ENCODE measurements around the gene GALM.

DNA sequence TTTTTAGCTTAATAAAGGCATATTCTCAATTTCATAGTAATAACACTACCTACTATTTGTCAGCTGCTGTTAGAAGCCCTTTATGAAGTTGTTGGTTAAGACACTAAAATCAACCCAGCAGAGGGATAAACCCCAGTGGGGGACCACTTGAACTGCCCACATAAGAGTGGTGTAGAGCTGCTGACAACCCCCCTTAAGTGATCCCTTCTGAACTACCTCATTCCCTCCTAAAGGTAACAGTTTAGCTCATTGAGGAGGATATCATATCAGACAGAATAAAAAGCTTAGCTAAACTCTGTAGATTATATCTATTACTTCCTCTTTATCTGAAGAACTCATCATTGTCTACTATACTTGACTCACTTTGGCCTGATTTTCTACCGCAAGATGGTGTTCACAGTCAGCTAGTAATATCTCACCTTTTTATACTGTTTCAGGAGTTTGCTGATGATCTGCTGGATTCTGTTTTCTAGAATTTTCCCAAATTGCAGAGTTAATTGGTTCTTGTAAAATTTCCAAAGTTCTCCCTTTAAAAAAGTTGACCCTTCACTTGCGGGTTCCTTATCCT lies 16.2 kb downstream of the GALM start:
- TF ChIP-seq TAF1 (IDR thresholded peaks at IDR 0.05; ENCODE audit: low read depth, low read length): no peak
- TF ChIP-seq, protein P1, sequence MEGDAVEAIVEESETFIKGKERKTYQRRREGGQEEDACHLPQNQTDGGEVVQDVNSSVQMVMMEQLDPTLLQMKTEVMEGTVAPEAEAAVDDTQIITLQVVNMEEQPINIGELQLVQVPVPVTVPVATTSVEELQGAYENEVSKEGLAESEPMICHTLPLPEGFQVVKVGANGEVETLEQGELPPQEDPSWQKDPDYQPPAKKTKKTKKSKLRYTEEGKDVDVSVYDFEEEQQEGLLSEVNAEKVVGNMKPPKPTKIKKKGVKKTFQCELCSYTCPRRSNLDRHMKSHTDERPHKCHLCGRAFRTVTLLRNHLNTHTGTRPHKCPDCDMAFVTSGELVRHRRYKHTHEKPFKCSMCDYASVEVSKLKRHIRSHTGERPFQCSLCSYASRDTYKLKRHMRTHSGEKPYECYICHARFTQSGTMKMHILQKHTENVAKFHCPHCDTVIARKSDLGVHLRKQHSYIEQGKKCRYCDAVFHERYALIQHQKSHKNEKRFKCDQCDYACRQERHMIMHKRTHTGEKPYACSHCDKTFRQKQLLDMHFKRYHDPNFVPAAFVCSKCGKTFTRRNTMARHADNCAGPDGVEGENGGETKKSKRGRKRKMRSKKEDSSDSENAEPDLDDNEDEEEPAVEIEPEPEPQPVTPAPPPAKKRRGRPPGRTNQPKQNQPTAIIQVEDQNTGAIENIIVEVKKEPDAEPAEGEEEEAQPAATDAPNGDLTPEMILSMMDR (IDR thresholded peaks at IDR 0.05; ENCODE audit: control extremely low read depth in 1 of 3, insufficient read depth in 1 of 3, low read depth in 1 of 3, low read length in 3 of 3): no peak
- TF ChIP-seq CEBPB (IDR thresholded peaks at IDR 0.05; ENCODE audit: low read depth, low read length): no peak
- TF ChIP-seq RXRA (IDR thresholded peaks at IDR 0.05; ENCODE audit: insufficient read depth, low read depth, low read length): no peak
- TF ChIP-seq RAD21 (IDR thresholded peaks at IDR 0.05 in 1 of 2, conservative IDR thresholded peaks at IDR 0.05 in 1 of 2; ENCODE audit: low read depth in 2 of 2, low read length in 2 of 2): no peak
- no peak for TF ChIP-seq SIX5 (IDR thresholded peaks at IDR 0.05; ENCODE audit: low read depth, low read length)
- no peak for TF ChIP-seq EP300 (IDR thresholded peaks at IDR 0.05; ENCODE audit: borderline replicate concordance in 1 of 2, low read depth in 2 of 2, low read length in 2 of 2)
- no peak for TF ChIP-seq POLR2A (IDR thresholded peaks at IDR 0.05; ENCODE audit: control extremely low read depth in 1 of 2, low read depth in 2 of 2, low read length in 2 of 2)
- TF ChIP-seq EZH2 (IDR thresholded peaks at IDR 0.05; ENCODE audit: low read depth, low read length, severe bottlenecking): no peak
- TF ChIP-seq SP2 (IDR thresholded peaks at IDR 0.05; ENCODE audit: low read length): no peak
